ENCODE measurements around the gene METTL2B.

The METTL2B gene

GRCh38 chr7:128446306-128446705 is 30.2 kb upstream of the METTL2B start:
- Mint-ChIP-seq H3K27me3 (ENCODE audit: low read depth, poor library complexity) (no peaks in the 10 kb centered on the region), H3K4me1 (peaks cover 7% of the 10 kb centered on the region), H3K4me3 (no peak overlapping the region), H3K36me3 (ENCODE audit: low read depth) (no peaks in the 10 kb centered on the region), H3K9me3 (no peaks in the 10 kb centered on the region), H3K27ac (peak overlapping the region; percentile 73)
- no peak for TF ChIP-seq CTCF (IDR thresholded peaks at IDR 0.05)
- DNase-seq = no peak

GRCh38 chr7:128447941-128448564 is 28.5 kb upstream of the METTL2B start:
- TF ChIP-seq CTCF (IDR thresholded peaks at IDR 0.05) = no peak
- Mint-ChIP-seq H3K27ac (no peak overlapping the region), H3K36me3 (ENCODE audit: low read depth) (no peaks in the 10 kb centered on the region), H3K4me1 (peaks cover 16% of the 10 kb centered on the region), H3K27me3 (ENCODE audit: low read depth, poor library complexity) (no peaks in the 10 kb centered on the region), H3K9me3 (no peaks in the 10 kb centered on the region), H3K4me3 (no peak overlapping the region)
- no peak for DNase-seq

- peaks cover 15% of the 10 kb centered on the region for H3K4me1 Mint-ChIP-seq
- no peak for DNase-seq
- H3K9me3 Mint-ChIP-seq = no peaks in the 10 kb centered on the region
- H3K27me3 Mint-ChIP-seq (ENCODE audit: low read depth, poor library complexity) = no peaks in the 10 kb centered on the region
- no peak for TF ChIP-seq CTCF (IDR thresholded peaks at IDR 0.05)
- no peak overlapping the region for H3K4me3 Mint-ChIP-seq
- no peaks in the 10 kb centered on the region for H3K36me3 Mint-ChIP-seq (ENCODE audit: low read depth)
- no peak overlapping the region for H3K27ac Mint-ChIP-seq
Observed at GRCh38 chr7:128448751-128449302, 27.7 kb upstream of the METTL2B start.

GRCh38 chr7:128450409-128450808 is 26.1 kb upstream of the METTL2B start:
- H3K27me3 Mint-ChIP-seq (ENCODE audit: low read depth, poor library complexity) = no peaks in the 10 kb centered on the region
- no peak overlapping the region for H3K4me3 Mint-ChIP-seq
- no peaks in the 10 kb centered on the region for H3K9me3 Mint-ChIP-seq
- H3K27ac Mint-ChIP-seq = no peak overlapping the region
- H3K4me1 Mint-ChIP-seq = peaks cover 31% of the 10 kb centered on the region
- TF ChIP-seq CTCF (IDR thresholded peaks at IDR 0.05) = no peak
- no peak for DNase-seq
- no peaks in the 10 kb centered on the region for H3K36me3 Mint-ChIP-seq (ENCODE audit: low read depth)

GRCh38 chr7:128450913-128451312 is 25.6 kb upstream of the METTL2B start:
- no peaks in the 10 kb centered on the region for H3K36me3 Mint-ChIP-seq (ENCODE audit: low read depth)
- no peaks in the 10 kb centered on the region for H3K27me3 Mint-ChIP-seq (ENCODE audit: low read depth, poor library complexity)
- TF ChIP-seq CTCF (IDR thresholded peaks at IDR 0.05) = no peak
- peaks cover 32% of the 10 kb centered on the region for H3K4me1 Mint-ChIP-seq
- DNase-seq = no peak
- no peak overlapping the region for H3K4me3 Mint-ChIP-seq
- H3K27ac Mint-ChIP-seq = no peak overlapping the region
- H3K9me3 Mint-ChIP-seq = no peaks in the 10 kb centered on the region

GRCh38 chr7:128452552-128452951 is 24.0 kb upstream of the METTL2B start:
- no peak overlapping the region for H3K4me3 Mint-ChIP-seq
- no peaks in the 10 kb centered on the region for H3K9me3 Mint-ChIP-seq
- peaks cover 5% of the 10 kb centered on the region for H3K36me3 Mint-ChIP-seq (ENCODE audit: low read depth)

More at GRCh38 chr7:128452552-128452951, 24.0 kb upstream of the METTL2B start:
- no peak for DNase-seq
- no peak for TF ChIP-seq CTCF (IDR thresholded peaks at IDR 0.05)
- no peaks in the 10 kb centered on the region for H3K27me3 Mint-ChIP-seq (ENCODE audit: low read depth, poor library complexity)
- H3K4me1 Mint-ChIP-seq = peaks cover 44% of the 10 kb centered on the region
- no peak overlapping the region for H3K27ac Mint-ChIP-seq
